Esophagus squamous epithelium (tissue), 5 donors: ENCODE data around the gene SCUBE2. TPM values are rescaled to one million over a fixed set of nuclear protein-coding genes. Genes with fewer than 3 reads are reported as not detected.

Source experiments
- DNase-seq: peaks from one replicate; lab custom pipeline; 2025; lab: John Stamatoyannopoulos, UW
- H3K27ac ChIP-seq, 4 donors: fragments of 200-600 bp; sonication (generic); one replicate each; pipeline ENCODE4 v1.5.1; 2016 to 2019; ENCODE audit warnings: mild to moderate bottlenecking in 1 of 4
- H3K27me3 ChIP-seq, 4 donors: fragments of 200-600 bp; sonication (generic); 1 replicate in 3 of 4; 2 replicates in 1 of 4; pipeline versions ENCODE4 v1.5.1 to v1.6.0; 2017 to 2021; ENCODE audit warnings: antibody characterized with exemption in 1 of 4
- H3K36me3 ChIP-seq, 3 donors: fragments of 200-600 bp; sonication (generic); one replicate each; pipeline ENCODE4 v1.5.1; 2016 to 2019
- H3K4me1 ChIP-seq, 3 donors: fragments of 200-600 bp; sonication (generic); one replicate each; pipeline ENCODE4 v1.5.1; 2017 to 2019
- H3K4me3 ChIP-seq, 4 donors: fragments of 200-600 bp; sonication (generic); 1 replicate in 3 of 4; 2 replicates in 1 of 4; pipeline ENCODE4 v1.5.1; 2016 to 2019; ENCODE audit warnings: mild to moderate bottlenecking in 2 of 4, moderate library complexity in 1 of 4
- H3K9me3 ChIP-seq, 3 donors: fragments of 200-600 bp; sonication (generic); one replicate each; pipeline ENCODE4 v1.5.1; 2016 to 2019
- CTCF ChIP-seq, 6 experiments: fragments of 450-650 bp in 4 of 6; fragments of 200-600 bp in 2 of 6; sonication (generic) in 2 of 6; IDR thresholded peaks; one replicate each; pipeline ENCODE4 v1.5.1; 2016 to 2019; ENCODE audit warnings: antibody characterized with exemption in 6 of 6, mild to moderate bottlenecking in 4 of 6, moderate library complexity in 4 of 6
- POLR2A ChIP-seq, 4 donors: fragments of 450-650 bp; IDR thresholded peaks; one replicate each; pipeline ENCODE4 v1.6.1; 2017; ENCODE audit warnings: antibody characterized with exemption in 4 of 4, mild to moderate bottlenecking in 4 of 4, moderate library complexity in 3 of 4
- WGBS, 2 donors: methylation state at CpG; one replicate each; pipeline ENCODE4 v1.1.5; 2018; 5-methylcytosine and 5-hydroxymethylcytosine counted together
- intact Hi-C: fragments of 100-400 bp; cut with DNase I; formaldehyde crosslinking; loops from one replicate; pipeline ENCODE4 v1.15.0; 2022
- total RNA-seq, 4 donors: library from RNA; depleted of rRNA; stranded (reverse); fragments of >200 nt; gene quantifications; one replicate each; pipeline ENCODE4 v1.1.0, GENCODE V29; 2016
- donor health status: DM: yes; HTN: yes; CAD: no.

SCUBE2 gene
- total RNA-seq, 4 donors from 2014 or later = 0.97 to 4.9 (median 3.8) TPM

GRCh38 chr11:9047964-9048523, 43.4 kb downstream of the SCUBE2 start:
- H3K4me1 ChIP-seq = peaks cover 0 to 22% (median 9%) of the 10 kb centered on the region in 3 donors
- no peaks in the 10 kb centered on the region for H3K9me3 ChIP-seq
- H3K27me3 ChIP-seq = peaks cover 0 to 3% (median 0%) of the 10 kb centered on the region in 4 donors
- peak overlapping the region in 1 of 4 donors; percentile 6 for H3K4me3 ChIP-seq
- H3K36me3 ChIP-seq = no peaks in the 10 kb centered on the region
- TF ChIP-seq POLR2A (IDR thresholded peaks at IDR 0.05) (no peak), CTCF (IDR thresholded peaks at IDR 0.05) (no peak)
- H3K27ac ChIP-seq = peak overlapping the region in 2 of 4 donors; percentile 49 to 74
- intact Hi-C loops = no loop called here
- WGBS, 2 donors = 63 to 67% methylated on average over 9 of the region's 9 CpGs
- DNase-seq = no peak

GRCh38 chr11:9046481-9046880, 44.9 kb downstream of the SCUBE2 start:
- Histone ChIP-seq H3K36me3 (no peaks in the 10 kb centered on the region), H3K9me3 (no peaks in the 10 kb centered on the region), H3K27ac (peak overlapping the region in 2 of 4 donors; percentile 49 to 74), H3K4me3 (no peak overlapping the region), H3K4me1 (peaks cover 0 to 22% (median 9%) of the 10 kb centered on the region in 3 donors), H3K27me3 (peaks cover 0 to 3% (median 0%) of the 10 kb centered on the region in 4 donors)
- TF ChIP-seq POLR2A (IDR thresholded peaks at IDR 0.05) = no peak
- TF ChIP-seq CTCF (IDR thresholded peaks at IDR 0.05) = no peak
- no peak for DNase-seq
- intact Hi-C loops = no loop called here
- 58 to 100% methylated on average over 2 to 3 of the region's 4 CpGs for WGBS, 2 donors

GRCh38 chr11:9042488-9042887, 48.9 kb downstream of the SCUBE2 start:
- H3K4me3 ChIP-seq = no peak overlapping the region
- peaks cover 0 to 15% (median 4%) of the 10 kb centered on the region in 3 donors for H3K4me1 ChIP-seq
- no peaks in the 10 kb centered on the region for H3K36me3 ChIP-seq
- no peak overlapping the region for H3K27ac ChIP-seq
- intact Hi-C loops = no loop called here
- 63 to 69% methylated on average over 1 of the region's 1 CpG for WGBS, 2 donors
- H3K27me3 ChIP-seq = no peaks in the 10 kb centered on the region
- no peaks in the 10 kb centered on the region for H3K9me3 ChIP-seq
- TF ChIP-seq CTCF (IDR thresholded peaks at IDR 0.05) (no peak), POLR2A (IDR thresholded peaks at IDR 0.05) (no peak)
- no peak for DNase-seq

- no peaks in the 10 kb centered on the region for H3K27me3 ChIP-seq
- peaks cover 0 to 7% (median 0%) of the 10 kb centered on the region in 3 donors for H3K4me1 ChIP-seq
- no peak for DNase-seq
- no peaks in the 10 kb centered on the region for H3K9me3 ChIP-seq
- H3K36me3 ChIP-seq = no peaks in the 10 kb centered on the region
- WGBS, 2 donors = 65 to 67% methylated on average over 2 of the region's 2 CpGs
- no peak for TF ChIP-seq POLR2A (IDR thresholded peaks at IDR 0.05)
- no peak for TF ChIP-seq CTCF (IDR thresholded peaks at IDR 0.05)
- no peak overlapping the region for H3K27ac ChIP-seq
- no peak overlapping the region for H3K4me3 ChIP-seq
- intact Hi-C loops = no loop called here
Observed at GRCh38 chr11:9041747-9042146, 49.7 kb downstream of the SCUBE2 start.

GRCh38 chr11:9040410-9040809, 51.0 kb downstream of the SCUBE2 start:
- no peak overlapping the region for H3K27ac ChIP-seq
- no peaks in the 10 kb centered on the region for H3K4me1 ChIP-seq
- no peaks in the 10 kb centered on the region for H3K36me3 ChIP-seq
- 82 to 88% methylated on average over 10 of the region's 10 CpGs for WGBS, 2 donors
- no peaks in the 10 kb centered on the region for H3K9me3 ChIP-seq
- H3K4me3 ChIP-seq = no peak overlapping the region
- DNase-seq = no peak
- intact Hi-C loops = no loop called here
- no peak for TF ChIP-seq CTCF (IDR thresholded peaks at IDR 0.05)
- no peak for TF ChIP-seq POLR2A (IDR thresholded peaks at IDR 0.05)
- H3K27me3 ChIP-seq = no peaks in the 10 kb centered on the region
